CD4-positive, alpha-beta T cell (primary cell): Measurements from ENCODE around the gene OR52L1. TPM values are rescaled to one million over a fixed set of nuclear protein-coding genes. Genes with fewer than 3 reads are reported as not detected.

ENCODE experiments used
- ATAC-seq: fragments of 200-7000 bp; cut with Tn5 transposase; one replicate; pipeline ENCODE4 v1.10.0; 2022; ENCODE audit warnings: mild to moderate bottlenecking; ENCODE audit not compliant: poor library complexity
- CTCF ChIA-PET: fragments of 350-600 bp; sonication (Branson Sonifier 250); formaldehyde crosslinking; loops from one replicate; lab custom pipeline; 2021; ENCODE audit warnings: antibody characterized with exemption, inconsistent platforms; lab: Charles Lee
- POLR2A ChIA-PET: fragments of 350-600 bp; sonication (Branson Sonifier 250); formaldehyde crosslinking; loops from one replicate; lab custom pipeline; 2021; ENCODE audit warnings: antibody characterized with exemption, inconsistent platforms; lab: Charles Lee
- DNase-seq, 14 experiments: peaks; one replicate each; pipeline ENCODE4 v3.0.0-alpha.2; 2013 to 2020; ENCODE audit warnings: mixed read lengths in 2 of 14
- H3K27ac ChIP-seq, 2 donors: one replicate each; pipeline versions ENCODE4 v1.5.1 to v1.7.0; 2013; ENCODE audit warnings: low read length in 2 of 2, low read depth in 1 of 2, mild to moderate bottlenecking in 1 of 2
- H3K27me3 ChIP-seq, 2 experiments: 1 replicate in 1 of 2; 2 replicates in 1 of 2; pipeline versions ENCODE4 v1.6.1 to v1.7.0; 2013; ENCODE audit warnings: low read length in 2 of 2, control low read depth in 1 of 2, mild to moderate bottlenecking in 1 of 2, moderate library complexity in 1 of 2; ENCODE audit not compliant: insufficient read depth in 2 of 2, control insufficient read depth in 1 of 2
- H3K36me3 ChIP-seq: one replicate; pipeline ENCODE4 v1.6.1; 2013; ENCODE audit warnings: low read length, control low read depth; ENCODE audit not compliant: insufficient read depth
- H3K4me1 ChIP-seq: one replicate; pipeline ENCODE4 v1.6.1; 2013; ENCODE audit warnings: low read length, control low read depth; ENCODE audit not compliant: insufficient read depth
- H3K4me3 ChIP-seq: one replicate; pipeline ENCODE4 v1.5.1; 2013; ENCODE audit warnings: mild to moderate bottlenecking, low read length, moderate library complexity
- H3K9me3 ChIP-seq, 2 experiments: 1 replicate in 1 of 2; 2 replicates in 1 of 2; pipeline versions ENCODE4 v1.6.1 to v1.7.0; 2013; ENCODE audit warnings: low read length in 2 of 2, mild to moderate bottlenecking in 2 of 2, control low read depth in 1 of 2, moderate library complexity in 1 of 2; ENCODE audit not compliant: control insufficient read depth in 1 of 2, insufficient read depth in 1 of 2
- H3K27ac Mint-ChIP-seq: one replicate; pipeline ENCODE4 v1.8.0; 2020; ENCODE audit warnings: mixed read lengths
- H3K27me3 Mint-ChIP-seq: one replicate; pipeline ENCODE4 v1.8.0; 2021; ENCODE audit warnings: mixed read lengths
- H3K36me3 Mint-ChIP-seq: one replicate; pipeline ENCODE4 v1.8.0; 2021; ENCODE audit warnings: low read depth, mixed read lengths
- H3K4me1 Mint-ChIP-seq: one replicate; pipeline ENCODE4 v1.8.0; 2021; ENCODE audit warnings: low read depth, mixed read lengths
- H3K4me3 Mint-ChIP-seq: one replicate; pipeline ENCODE4 v1.8.0; 2020; ENCODE audit warnings: mild to moderate bottlenecking, mixed read lengths
- H3K9me3 Mint-ChIP-seq: one replicate; pipeline ENCODE4 v1.8.0; 2020; ENCODE audit warnings: mixed read lengths
- CTCF ChIP-seq: fragments of 200-600 bp; IDR thresholded peaks from one replicate; pipeline ENCODE4 v1.8.0; 2022; ENCODE audit warnings: antibody characterized with exemption, mild to moderate bottlenecking
- intact Hi-C, 2 experiments: fragments of 100-400 bp; cut with DNase I in 1 of 2; cut with micrococcal nuclease in 1 of 2; formaldehyde crosslinking; loops; one replicate each; pipeline versions ENCODE4 v1.15.1 to v1.9.0; 2023 to 2025; cut with DNase I, micrococcal nuclease
- total RNA-seq, 174 experiments: library from RNA in 2 of 174; stranded (reverse) in 2 of 174; gene quantifications; one replicate each; pipeline ENCODE4 v1.2.3 and lab custom pipeline; 2021 to 2026

Gene OR52L1
- total RNA-seq, 2 experiments from 2014 or later = not detected

- Mint-ChIP-seq H3K9me3 (no peaks in the 10 kb centered on the region), H3K4me3 (no peak overlapping the region), H3K27ac (no peak overlapping the region), H3K27me3 (peaks cover 18% of the 10 kb centered on the region), H3K4me1 (no peaks in the 10 kb centered on the region), H3K36me3 (no peaks in the 10 kb centered on the region)
- ATAC-seq (no peak), DNase-seq (no peak)
- H3K4me3 ChIP-seq = no peak overlapping the region
- no peaks in the 10 kb centered on the region for H3K9me3 ChIP-seq
- H3K4me1 ChIP-seq = no peaks in the 10 kb centered on the region
- ChIA-PET POLR2A (no interaction called here), CTCF (no interaction called here)
- no peaks in the 10 kb centered on the region for H3K27me3 ChIP-seq
- H3K36me3 ChIP-seq = no peaks in the 10 kb centered on the region
- TF ChIP-seq CTCF = no peak
- intact Hi-C loops = no loop called here
- H3K27ac ChIP-seq = no peak overlapping the region
Observed at GRCh38 chr11:6002202-6002699, 15.5 kb upstream of the OR52L1 start.

GRCh38 chr11:5994791-5995190 is 8.0 kb upstream of the OR52L1 start:
- Histone ChIP-seq H3K27me3 (peaks cover 0 to 3% of the 10 kb centered on the region in 2 experiments), H3K9me3 (no peaks in the 10 kb centered on the region), H3K27ac (no peak overlapping the region), H3K4me1 (no peaks in the 10 kb centered on the region), H3K4me3 (no peak overlapping the region), H3K36me3 (no peaks in the 10 kb centered on the region)
- ATAC-seq = no peak
- intact Hi-C loops = no loop called here
- H3K27ac Mint-ChIP-seq = no peak overlapping the region
- no peaks in the 10 kb centered on the region for H3K36me3 Mint-ChIP-seq
- CTCF ChIA-PET = no interaction called here
- TF ChIP-seq CTCF = no peak
- H3K4me1 Mint-ChIP-seq = no peaks in the 10 kb centered on the region
- DNase-seq = no peak
- peaks cover 13% of the 10 kb centered on the region for H3K27me3 Mint-ChIP-seq
- no peak overlapping the region for H3K4me3 Mint-ChIP-seq
- POLR2A ChIA-PET = no interaction called here
- no peaks in the 10 kb centered on the region for H3K9me3 Mint-ChIP-seq

- no peak overlapping the region for H3K27ac ChIP-seq
- peaks cover 13% of the 10 kb centered on the region for H3K27me3 Mint-ChIP-seq
- no peaks in the 10 kb centered on the region for H3K36me3 Mint-ChIP-seq
- H3K4me3 ChIP-seq = no peak overlapping the region
- H3K9me3 Mint-ChIP-seq = no peaks in the 10 kb centered on the region
- intact Hi-C loops = no loop called here
- no peak for ATAC-seq
- no peak overlapping the region for H3K27ac Mint-ChIP-seq
- no peak for TF ChIP-seq CTCF
- ChIA-PET CTCF (no interaction called here), POLR2A (no interaction called here)
- H3K4me1 ChIP-seq = no peaks in the 10 kb centered on the region
- DNase-seq = peak in 1 of 14 experiments; percentile 4
- no peaks in the 10 kb centered on the region for H3K9me3 ChIP-seq
- H3K36me3 ChIP-seq = no peaks in the 10 kb centered on the region
- no peak overlapping the region for H3K4me3 Mint-ChIP-seq
- H3K4me1 Mint-ChIP-seq = no peaks in the 10 kb centered on the region
- peaks cover 0 to 3% of the 10 kb centered on the region in 2 experiments for H3K27me3 ChIP-seq
Observed at GRCh38 chr11:5992604-5993251, 5.9 kb upstream of the OR52L1 start.
